Natural killer cell (primary cell): ENCODE measurements around the gene SH3BP5L. TPM values are rescaled to one million over a fixed set of nuclear protein-coding genes. Genes with fewer than 3 reads are reported as not detected.
A peak's percentile ranks its signal among the peaks of the same experiment; 100 is the strongest.
"Not testable (repeated sequence)": the region's sequence is repeated elsewhere in the genome, so short reads cannot be mapped to it uniquely, and the experiment has no call there.

ENCODE experiments used
- ATAC-seq, 3 donors: fragments of 150-1000 bp in 2 of 3; fragments of 200-7000 bp in 1 of 3; cut with Tn5 transposase; 1 replicate in 1 of 3; 2 replicates in 2 of 3; pipeline ENCODE4 v1.10.0; 2021; ENCODE audit warnings: mild to moderate bottlenecking in 2 of 3, moderate library complexity in 2 of 3
- DNase-seq, 2 donors: peaks; one replicate each; pipeline versions ENCODE4 v3.0.0 to v3.0.0-alpha.2; 2013 to 2021; ENCODE audit warnings: mixed read lengths in 1 of 2
- H3K27ac ChIP-seq: one replicate; pipeline ENCODE4 v1.5.1; 2013; ENCODE audit warnings: mild to moderate bottlenecking, low read length
- H3K27me3 ChIP-seq: one replicate; pipeline ENCODE4 v1.6.1; 2013; ENCODE audit warnings: low read length; ENCODE audit not compliant: control insufficient read depth, insufficient read depth
- H3K36me3 ChIP-seq: one replicate; pipeline ENCODE4 v1.6.1; 2013; ENCODE audit warnings: low read length; ENCODE audit not compliant: control insufficient read depth, insufficient read depth
- H3K4me1 ChIP-seq: one replicate; pipeline ENCODE4 v1.6.1; 2013; ENCODE audit warnings: low read length; ENCODE audit not compliant: control insufficient read depth, insufficient read depth
- H3K4me3 ChIP-seq: one replicate; pipeline ENCODE4 v1.5.1; 2013; ENCODE audit warnings: low read length
- H3K9me3 ChIP-seq: one replicate; pipeline ENCODE4 v1.6.1; 2013; ENCODE audit warnings: low read length; ENCODE audit not compliant: control insufficient read depth, insufficient read depth
- H3K27ac Mint-ChIP-seq, 2 donors: one replicate each; pipeline ENCODE4 v1.8.0; 2022; ENCODE audit warnings: mild to moderate bottlenecking in 2 of 2, mixed read lengths in 2 of 2, moderate library complexity in 1 of 2
- H3K27me3 Mint-ChIP-seq, 2 donors: one replicate each; pipeline ENCODE4 v1.8.0; 2022; ENCODE audit warnings: low read depth in 2 of 2, mixed read lengths in 2 of 2
- H3K36me3 Mint-ChIP-seq: one replicate; pipeline ENCODE4 v1.8.0; 2022; ENCODE audit warnings: mixed read lengths
- H3K4me1 Mint-ChIP-seq, 2 donors: one replicate each; pipeline ENCODE4 v1.8.0; 2022; ENCODE audit warnings: mixed read lengths in 2 of 2
- H3K4me3 Mint-ChIP-seq: one replicate; pipeline ENCODE4 v1.8.0; 2022; ENCODE audit warnings: mild to moderate bottlenecking, moderate library complexity, mixed read lengths
- H3K9me3 Mint-ChIP-seq, 2 donors: one replicate each; pipeline ENCODE4 v1.8.0; 2022; ENCODE audit warnings: mixed read lengths in 2 of 2
- WGBS: methylation state at CpG from one replicate; pipeline ENCODE4 v1.1.7; 2013; ENCODE audit warnings: missing lambda C conversion rate; ENCODE audit not compliant: insufficient coverage; 5-methylcytosine and 5-hydroxymethylcytosine counted together
- intact Hi-C: fragments of 100-400 bp; cut with micrococcal nuclease; formaldehyde crosslinking; loops from one replicate; pipeline ENCODE4 v1.14.2; 2022
- total RNA-seq, 4 donors: library from RNA; stranded (reverse); fragments of 120-200 nt in 1 of 4; gene quantifications; one replicate each; pipeline versions ENCODE4 v1.2.3 to v1.2.4, GENCODE V29; 2013 to 2022
- TF ChIP-seq, protein P1 (sequence below): fragments of 200-600 bp; IDR thresholded peaks from one replicate; pipeline ENCODE4 v1.8.0; 2022; ENCODE audit warnings: antibody characterized with exemption

Gene SH3BP5L
- total RNA-seq, 3 donors from 2014 or later (not counting 1 experiment from before 2014, with no cell fraction given), result 19.0 to 27.5 (median 22.9) TPM

DNA sequence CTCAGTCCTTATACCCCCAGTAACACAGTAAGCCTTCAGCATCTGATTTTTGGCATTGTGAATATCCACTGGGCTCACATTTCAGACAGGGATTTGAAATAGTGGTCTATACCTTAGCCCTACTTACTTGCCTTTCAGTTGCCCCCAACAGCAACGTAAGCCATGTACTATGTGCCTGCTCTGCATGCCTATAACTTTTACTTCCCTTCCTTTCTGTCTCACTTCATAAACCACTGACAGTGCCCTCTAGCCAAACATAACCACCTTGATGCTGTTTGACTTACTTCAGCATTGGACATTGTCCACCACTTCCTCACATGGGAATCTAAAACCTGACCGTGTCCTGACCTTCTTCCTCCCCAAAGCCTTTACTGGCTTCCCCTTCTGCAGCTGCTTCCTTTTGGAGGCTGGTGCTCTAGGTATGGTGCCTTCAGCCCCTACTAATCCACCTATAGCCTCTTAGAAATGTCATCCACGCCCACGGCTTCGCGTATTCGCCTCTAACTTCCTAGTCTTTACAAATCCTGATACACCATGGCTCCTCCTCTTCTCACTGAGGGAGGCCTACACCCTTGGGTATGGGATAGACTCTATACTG is 8.7 kb upstream of the SH3BP5L start:
- no peak overlapping the region for H3K27ac ChIP-seq
- H3K9me3 ChIP-seq, result no peaks in the 10 kb centered on the region
- H3K36me3 ChIP-seq, result no peaks in the 10 kb centered on the region
- peaks cover 15% of the 10 kb centered on the region for H3K4me1 ChIP-seq
- intact Hi-C loops, result no loop called here
- 53% methylated on average over 7 of the region's 7 CpGs for WGBS
- Mint-ChIP-seq H3K27me3 (peaks cover 5% of the 10 kb centered on the region in 2 donors), H3K4me3 (no peak overlapping the region), H3K4me1 (peaks cover 0 to 7% of the 10 kb centered on the region in 2 donors), H3K27ac (no peak overlapping the region), H3K9me3 (no peaks in the 10 kb centered on the region), H3K36me3 (no peaks in the 10 kb centered on the region)
- ATAC-seq (no peak), DNase-seq (no peak)
- H3K4me3 ChIP-seq, result no peak overlapping the region
- TF ChIP-seq, protein P1, sequence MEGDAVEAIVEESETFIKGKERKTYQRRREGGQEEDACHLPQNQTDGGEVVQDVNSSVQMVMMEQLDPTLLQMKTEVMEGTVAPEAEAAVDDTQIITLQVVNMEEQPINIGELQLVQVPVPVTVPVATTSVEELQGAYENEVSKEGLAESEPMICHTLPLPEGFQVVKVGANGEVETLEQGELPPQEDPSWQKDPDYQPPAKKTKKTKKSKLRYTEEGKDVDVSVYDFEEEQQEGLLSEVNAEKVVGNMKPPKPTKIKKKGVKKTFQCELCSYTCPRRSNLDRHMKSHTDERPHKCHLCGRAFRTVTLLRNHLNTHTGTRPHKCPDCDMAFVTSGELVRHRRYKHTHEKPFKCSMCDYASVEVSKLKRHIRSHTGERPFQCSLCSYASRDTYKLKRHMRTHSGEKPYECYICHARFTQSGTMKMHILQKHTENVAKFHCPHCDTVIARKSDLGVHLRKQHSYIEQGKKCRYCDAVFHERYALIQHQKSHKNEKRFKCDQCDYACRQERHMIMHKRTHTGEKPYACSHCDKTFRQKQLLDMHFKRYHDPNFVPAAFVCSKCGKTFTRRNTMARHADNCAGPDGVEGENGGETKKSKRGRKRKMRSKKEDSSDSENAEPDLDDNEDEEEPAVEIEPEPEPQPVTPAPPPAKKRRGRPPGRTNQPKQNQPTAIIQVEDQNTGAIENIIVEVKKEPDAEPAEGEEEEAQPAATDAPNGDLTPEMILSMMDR, result no peak
- no peaks in the 10 kb centered on the region for H3K27me3 ChIP-seq

DNA sequence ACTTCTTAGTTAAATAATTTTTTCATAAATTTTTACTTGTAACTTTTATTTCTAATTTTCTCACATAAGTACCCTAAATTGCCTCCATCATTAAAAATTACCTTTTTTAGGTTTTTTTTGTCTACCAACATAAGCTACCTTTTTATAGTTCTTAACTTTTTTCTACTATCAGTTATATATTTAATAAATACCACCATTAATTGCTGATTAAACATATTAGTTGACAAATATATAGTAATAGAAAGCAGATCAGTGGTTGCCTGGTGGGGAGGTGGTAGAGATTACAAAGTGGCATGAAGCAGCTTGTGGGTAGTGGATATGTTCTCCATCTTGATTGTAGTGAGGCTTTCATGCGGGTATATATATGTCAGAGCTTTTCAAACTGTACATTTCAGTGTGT is 6.1 kb upstream of the SH3BP5L start:
- H3K36me3 ChIP-seq, result no peaks in the 10 kb centered on the region
- no peaks in the 10 kb centered on the region for H3K9me3 Mint-ChIP-seq
- intact Hi-C loops, result no loop called here
- no peak overlapping the region for H3K4me3 Mint-ChIP-seq
- H3K27ac ChIP-seq, result no peak overlapping the region
- H3K9me3 ChIP-seq, result no peaks in the 10 kb centered on the region
- DNase-seq (no peak), ATAC-seq (no peak)
- H3K27ac Mint-ChIP-seq, result no peak overlapping the region
- no peak overlapping the region for H3K4me3 ChIP-seq
- peaks cover 5% of the 10 kb centered on the region in 2 donors for H3K27me3 Mint-ChIP-seq
- H3K27me3 ChIP-seq, result no peaks in the 10 kb centered on the region
- H3K4me1 Mint-ChIP-seq, result peaks cover 7% of the 10 kb centered on the region in 2 donors
- H3K36me3 Mint-ChIP-seq, result no peaks in the 10 kb centered on the region
- H3K4me1 ChIP-seq, result peaks cover 5% of the 10 kb centered on the region
- WGBS, result no CpG with 5 or more reads among the region's 1 CpG
- TF ChIP-seq, protein P1, result no peak

DNA sequence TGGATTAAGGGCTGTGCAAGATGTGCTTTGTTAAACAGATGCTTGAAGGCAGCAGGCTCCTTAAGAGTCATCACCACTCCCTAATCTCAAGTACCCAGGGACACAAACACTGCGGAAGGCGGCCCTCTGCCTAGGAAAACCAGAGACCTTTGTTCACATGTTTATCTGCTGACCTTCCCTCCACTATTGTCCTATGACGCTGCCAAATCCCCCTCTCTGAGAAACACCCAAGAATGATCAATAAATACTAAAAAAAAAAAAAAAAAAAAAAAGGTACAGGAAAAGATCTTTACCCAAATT is 5.0 kb upstream of the SH3BP5L start:
- DNase-seq, result not testable (repeated sequence)

DNA sequence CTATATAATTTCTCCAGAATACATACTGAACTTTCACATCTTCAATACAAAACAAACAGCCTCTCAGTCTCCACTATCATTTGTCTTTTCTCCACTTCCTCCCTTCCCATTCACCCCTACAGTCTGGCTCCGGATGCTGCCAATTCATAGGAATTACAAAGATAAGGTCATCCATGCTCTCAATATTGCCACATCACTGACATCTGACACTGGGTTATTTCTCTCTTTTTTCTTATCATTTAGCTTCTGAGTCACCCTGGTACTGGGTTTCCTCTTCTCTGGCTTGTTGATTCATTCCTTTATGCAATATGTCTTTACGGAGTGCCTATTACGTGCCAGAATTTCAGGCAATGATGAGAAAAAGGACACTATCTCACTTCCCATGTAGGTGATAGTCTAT is 3.1 kb upstream of the SH3BP5L start:
- no peak overlapping the region for H3K4me3 ChIP-seq
- H3K4me1 Mint-ChIP-seq, result peaks cover 35 to 37% of the 10 kb centered on the region in 2 donors
- H3K36me3 Mint-ChIP-seq, result no peaks in the 10 kb centered on the region
- H3K9me3 ChIP-seq, result no peaks in the 10 kb centered on the region
- intact Hi-C loops, result no loop called here
- no peaks in the 10 kb centered on the region for H3K9me3 Mint-ChIP-seq
- no peak overlapping the region for H3K27ac ChIP-seq
- ATAC-seq (no peak), DNase-seq (no peak)
- TF ChIP-seq, protein P1, result no peak
- peak overlapping the region; percentile 78 to 96 for H3K27ac Mint-ChIP-seq
- H3K27me3 ChIP-seq, result no peaks in the 10 kb centered on the region
- H3K36me3 ChIP-seq, result peaks cover 5% of the 10 kb centered on the region
- WGBS, result 96% methylated on average over 2 of the region's 3 CpGs
- H3K4me3 Mint-ChIP-seq, result no peak overlapping the region
- H3K27me3 Mint-ChIP-seq, result peaks cover 5% of the 10 kb centered on the region in 2 donors
- peaks cover 26% of the 10 kb centered on the region for H3K4me1 ChIP-seq

More for the DNA sequence above, 5.0 kb upstream of the SH3BP5L start:
- H3K27ac ChIP-seq, H3K36me3 ChIP-seq, H3K27me3 ChIP-seq, H3K27me3 Mint-ChIP-seq, H3K4me3 Mint-ChIP-seq, ATAC-seq, H3K27ac Mint-ChIP-seq, intact Hi-C loops, H3K36me3 Mint-ChIP-seq, H3K9me3 ChIP-seq, H3K9me3 Mint-ChIP-seq, H3K4me3 ChIP-seq: not testable (repeated sequence)
- H3K4me1 ChIP-seq, result peaks cover 11% of the 10 kb centered on the region
- H3K4me1 Mint-ChIP-seq, result peaks cover 17 to 19% of the 10 kb centered on the region in 2 donors
- 73% methylated on average over 2 of the region's 3 CpGs for WGBS
